ENCODE measurements around the gene KLK4. TPM values are rescaled to one million over a fixed set of nuclear protein-coding genes. Genes with fewer than 3 reads are reported as not detected.
A peak's percentile ranks its signal among the peaks of the same experiment; 100 is the strongest.

The KLK4 gene
- total RNA-seq, 2 experiments from 2014 or later = not detected

DNA sequence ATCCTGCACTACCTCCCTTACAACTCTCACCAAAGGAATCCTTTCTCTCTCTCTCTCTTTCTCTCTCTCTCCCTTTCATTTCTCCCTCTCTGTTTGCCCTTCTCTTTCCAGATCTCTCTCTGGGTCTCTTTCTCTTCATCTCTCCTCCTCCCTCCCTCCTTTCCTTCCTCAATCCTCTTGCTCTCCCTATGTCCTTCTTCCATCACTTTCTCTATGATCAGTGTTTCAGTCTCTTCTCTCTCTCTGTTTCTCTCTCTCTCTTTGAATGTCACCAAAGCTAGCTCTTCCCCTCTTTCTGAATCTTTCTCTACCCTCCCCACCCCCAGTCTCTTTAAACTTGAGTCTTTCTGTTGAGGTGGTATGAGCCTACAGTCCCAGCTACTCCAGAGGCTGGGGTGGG is 19.8 kb upstream of the KLK4 start:
- Mint-ChIP-seq H3K36me3 (no peaks in the 10 kb centered on the region), H3K27ac (no peak overlapping the region), H3K9me3 (ENCODE audit: low read depth) (no peaks in the 10 kb centered on the region), H3K4me1 (peaks cover 2% of the 10 kb centered on the region), H3K27me3 (peaks cover 19% of the 10 kb centered on the region), H3K4me3 (no peak overlapping the region)
- CTCF ChIA-PET = no interaction called here
- no peak for DNase-seq
- ATAC-seq = no peak

DNA sequence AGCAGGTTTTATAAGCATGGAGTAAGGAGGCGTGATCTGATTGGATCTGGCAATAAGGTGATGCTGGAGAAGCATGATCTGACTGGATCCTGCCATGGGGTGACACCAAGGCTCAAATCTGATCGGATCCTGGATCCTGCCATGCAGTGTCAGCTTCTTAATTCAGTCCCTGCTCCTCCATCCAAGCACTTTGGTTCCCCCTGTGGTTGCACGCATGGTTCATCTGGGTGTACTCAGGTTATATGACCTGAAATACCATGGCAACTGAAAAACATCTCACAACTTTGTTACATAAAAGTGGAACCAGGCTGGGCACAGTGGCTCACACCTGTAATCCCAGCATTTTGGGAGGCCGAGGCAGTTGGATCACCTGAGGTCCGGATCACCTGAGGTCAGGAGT is 17.6 kb upstream of the KLK4 start:
- ATAC-seq (no peak), DNase-seq (no peak)
- Mint-ChIP-seq H3K36me3 (no peaks in the 10 kb centered on the region), H3K27ac (no peak overlapping the region), H3K27me3 (peaks cover 30% of the 10 kb centered on the region), H3K9me3 (ENCODE audit: low read depth) (no peaks in the 10 kb centered on the region), H3K4me3 (no peak overlapping the region), H3K4me1 (peaks cover 2% of the 10 kb centered on the region)
- CTCF ChIA-PET = no interaction called here

DNA sequence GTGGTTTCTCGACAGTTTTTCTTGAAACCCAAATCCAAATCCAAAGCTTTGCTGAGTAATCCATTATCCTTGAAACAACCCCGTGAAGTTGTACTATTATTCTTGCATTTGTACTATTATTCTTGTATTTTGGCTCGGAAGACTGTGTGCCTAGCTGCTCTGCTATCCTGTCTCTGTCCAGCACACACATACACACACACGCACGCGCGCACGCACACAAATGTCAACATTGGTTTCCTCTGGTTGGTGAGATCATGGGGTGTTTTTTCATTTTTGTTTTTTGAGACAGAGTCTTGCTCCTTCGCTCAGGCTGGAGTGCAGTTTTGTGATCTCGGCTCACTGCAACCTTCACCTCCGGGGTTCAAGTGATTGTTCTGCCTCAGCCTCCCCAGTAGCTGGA is 14.9 kb upstream of the KLK4 start:
- CTCF ChIA-PET = interaction anchor here (1.1 to 1.8 kb wide), 2 partner anchors 8 to 91 kb away, joined by 4 to 7 read pairs; no protein-coding TSS in a partner anchor
- H3K27ac Mint-ChIP-seq = no peak overlapping the region
- peaks cover 33% of the 10 kb centered on the region for H3K27me3 Mint-ChIP-seq
- H3K4me3 Mint-ChIP-seq = no peak overlapping the region
- peaks cover 14% of the 10 kb centered on the region for H3K4me1 Mint-ChIP-seq
- H3K9me3 Mint-ChIP-seq (ENCODE audit: low read depth) = no peaks in the 10 kb centered on the region
- ATAC-seq (no peak), DNase-seq (no peak)
- H3K36me3 Mint-ChIP-seq = no peaks in the 10 kb centered on the region

DNA sequence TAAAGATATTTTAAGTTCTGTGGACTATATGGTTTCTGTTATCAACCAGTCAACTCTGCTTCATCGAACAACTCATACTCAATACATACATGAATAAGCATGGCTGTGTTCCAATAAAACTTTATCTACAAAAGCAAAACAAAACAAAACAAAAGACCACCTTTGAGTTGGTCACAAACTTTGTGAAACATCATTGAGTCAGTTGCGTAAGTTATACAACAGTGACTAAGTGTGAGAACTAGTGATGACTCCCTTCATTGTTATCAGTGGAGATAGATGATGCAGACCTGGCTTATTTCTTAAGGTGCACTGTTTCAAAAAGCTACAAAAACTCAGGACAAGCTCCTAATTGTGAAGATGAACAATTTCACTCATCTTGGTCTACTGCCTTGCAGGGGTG is 14.5 kb upstream of the KLK4 start:
- H3K4me3 Mint-ChIP-seq = no peak overlapping the region
- DNase-seq = no peak
- no peaks in the 10 kb centered on the region for H3K36me3 Mint-ChIP-seq
- H3K27ac Mint-ChIP-seq = no peak overlapping the region
- CTCF ChIA-PET = interaction anchor here (1.1 to 1.8 kb wide), 2 partner anchors 9 to 91 kb away, joined by 4 to 7 read pairs; no protein-coding TSS in a partner anchor
- peaks cover 30% of the 10 kb centered on the region for H3K27me3 Mint-ChIP-seq
- ATAC-seq = no peak
- peaks cover 14% of the 10 kb centered on the region for H3K4me1 Mint-ChIP-seq
- H3K9me3 Mint-ChIP-seq (ENCODE audit: low read depth) = no peaks in the 10 kb centered on the region

DNA sequence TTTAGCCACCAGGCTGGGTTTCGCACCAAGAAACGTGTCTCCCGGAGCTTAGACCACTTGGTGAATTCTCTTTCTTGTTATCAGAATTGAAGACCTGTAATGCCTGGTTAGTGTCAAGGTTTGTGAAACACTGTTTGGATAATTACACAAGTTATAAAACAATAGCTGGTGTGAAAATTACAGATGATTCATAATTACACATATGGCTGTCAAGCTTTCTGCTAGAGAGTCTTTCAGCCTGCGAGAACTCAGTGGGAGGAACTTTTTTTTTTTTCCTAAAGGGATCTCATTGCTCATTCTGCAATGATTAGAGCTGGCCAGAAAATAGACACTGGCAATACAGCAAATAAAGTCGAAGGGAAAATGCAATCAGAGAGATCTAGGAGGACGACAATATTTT is 13.4 kb upstream of the KLK4 start:
- no peak overlapping the region for H3K4me3 Mint-ChIP-seq
- DNase-seq (no peak), ATAC-seq (no peak)
- H3K27me3 Mint-ChIP-seq = peaks cover 31% of the 10 kb centered on the region
- H3K27ac Mint-ChIP-seq = no peak overlapping the region
- no peaks in the 10 kb centered on the region for H3K9me3 Mint-ChIP-seq (ENCODE audit: low read depth)
- H3K4me1 Mint-ChIP-seq = peaks cover 12% of the 10 kb centered on the region
- CTCF ChIA-PET = interaction anchor here (1.1 kb wide), 1 partner anchor 368 kb away, joined by 3 read pairs; no protein-coding TSS in a partner anchor
- no peaks in the 10 kb centered on the region for H3K36me3 Mint-ChIP-seq

DNA sequence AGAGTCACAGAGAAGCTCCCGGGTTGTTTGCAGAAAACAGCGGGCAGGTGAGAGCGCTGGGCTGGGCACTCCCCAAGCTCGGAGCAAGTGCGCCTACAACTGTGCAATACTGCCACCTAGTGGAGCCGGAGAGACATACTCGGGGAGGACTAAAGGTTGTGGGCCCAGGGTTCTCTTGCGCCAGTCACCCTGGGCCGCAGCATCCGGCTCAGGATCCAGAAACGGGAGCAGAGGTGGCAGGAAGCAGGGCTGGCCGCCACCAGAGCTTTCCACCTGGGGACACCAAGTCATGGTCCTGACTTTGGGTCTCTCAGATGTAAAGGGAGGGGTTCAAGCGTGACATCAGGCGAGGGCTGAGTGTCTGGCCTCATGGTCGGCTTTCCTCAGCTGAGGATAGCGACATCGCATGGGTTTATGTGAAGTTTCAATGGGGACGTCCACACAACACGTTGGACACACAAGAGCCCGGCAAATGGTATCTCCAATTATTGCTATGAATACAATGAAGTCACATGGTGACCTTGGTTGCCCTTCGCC is 11.2 kb upstream of the KLK4 start:
- Mint-ChIP-seq H3K9me3 (ENCODE audit: low read depth) (no peaks in the 10 kb centered on the region), H3K36me3 (no peaks in the 10 kb centered on the region), H3K4me1 (peaks cover 12% of the 10 kb centered on the region), H3K27me3 (peaks cover 33% of the 10 kb centered on the region), H3K27ac (no peak overlapping the region), H3K4me3 (no peak overlapping the region)
- peak; percentile 100 for ATAC-seq
- DNase-seq = peak; percentile 86
- CTCF ChIA-PET = interaction anchor here (0.6 to 2.6 kb wide), 44 partner anchors 10 to 786 kb away, joined by 3 to 23 read pairs (median 4); no protein-coding TSS in a partner anchor

DNA sequence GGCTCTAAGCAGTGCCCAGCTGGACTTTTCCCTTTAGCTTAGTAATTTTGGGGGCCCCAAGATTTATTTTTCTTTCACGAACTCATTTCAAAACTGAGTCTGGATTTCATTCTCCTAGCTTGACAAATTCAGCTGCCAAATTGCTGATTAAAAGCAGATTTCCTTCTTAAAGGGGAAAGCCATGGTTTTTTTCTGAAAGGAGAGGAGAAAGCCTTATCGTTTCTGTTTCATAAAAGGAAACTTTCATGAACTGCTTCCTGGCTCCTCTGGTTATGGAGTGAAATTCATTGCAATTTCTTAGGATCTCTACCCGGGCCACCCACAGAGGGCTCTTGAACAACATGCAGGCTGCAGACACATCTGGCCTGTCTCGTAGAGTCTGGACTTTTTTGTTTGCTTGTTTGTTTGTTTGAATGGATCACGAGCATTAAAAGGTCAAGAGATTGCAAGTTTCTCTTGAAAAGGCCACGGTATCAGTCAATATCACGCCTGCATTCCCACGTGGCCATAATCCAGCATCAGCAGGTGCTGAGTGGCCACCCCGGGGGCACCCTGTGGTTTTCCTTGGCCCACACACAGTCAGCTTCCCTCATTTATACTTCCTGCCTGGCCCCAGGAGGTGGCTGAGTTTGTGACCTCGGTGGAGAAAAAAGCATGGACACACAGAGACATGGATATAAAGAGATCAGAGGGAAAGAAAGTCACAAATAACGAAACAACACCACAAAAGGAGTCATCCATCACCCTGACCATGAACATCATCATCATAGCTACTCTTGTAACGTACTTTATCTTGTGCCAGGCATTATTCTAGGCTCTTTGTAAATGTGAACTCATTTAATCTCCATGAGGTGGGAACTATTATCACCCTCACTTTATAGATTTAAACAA is 10.5 kb upstream of the KLK4 start:
- H3K4me1 Mint-ChIP-seq = peaks cover 12% of the 10 kb centered on the region
- no peak overlapping the region for H3K4me3 Mint-ChIP-seq
- no peaks in the 10 kb centered on the region for H3K9me3 Mint-ChIP-seq (ENCODE audit: low read depth)
- CTCF ChIA-PET = interaction anchor here (0.6 to 2.6 kb wide), 44 partner anchors 9 to 786 kb away, joined by 3 to 23 read pairs (median 3); no protein-coding TSS in a partner anchor
- no peak overlapping the region for H3K27ac Mint-ChIP-seq
- peak; percentile 35 for ATAC-seq
- peaks cover 38% of the 10 kb centered on the region for H3K27me3 Mint-ChIP-seq
- H3K36me3 Mint-ChIP-seq = no peaks in the 10 kb centered on the region
- DNase-seq = no peak

DNA sequence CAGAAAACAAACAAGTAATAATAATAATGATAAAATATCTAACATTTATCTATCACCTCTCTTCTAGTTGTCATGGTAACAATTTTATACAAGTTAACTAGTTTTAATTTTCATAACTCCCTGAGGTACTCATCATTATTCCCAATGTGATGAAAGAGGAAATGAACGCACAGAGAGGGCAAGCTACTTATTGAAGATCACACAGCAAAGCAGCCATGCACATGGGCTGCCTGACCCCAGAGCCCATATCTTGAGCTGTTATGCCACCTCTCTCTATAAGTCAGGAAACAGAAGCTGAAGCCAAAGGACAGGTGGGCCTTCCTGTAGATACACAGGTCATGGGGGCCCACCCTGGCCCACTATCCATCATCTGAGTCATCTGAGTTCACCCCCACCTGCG is 4.9 kb upstream of the KLK4 start:
- Mint-ChIP-seq H3K36me3 (no peaks in the 10 kb centered on the region), H3K27me3 (peaks cover 15% of the 10 kb centered on the region), H3K27ac (no peak overlapping the region), H3K4me3 (no peak overlapping the region), H3K9me3 (ENCODE audit: low read depth) (no peaks in the 10 kb centered on the region), H3K4me1 (peaks cover 1% of the 10 kb centered on the region)
- ATAC-seq = no peak
- CTCF ChIA-PET = no interaction called here
- no peak for DNase-seq

DNA sequence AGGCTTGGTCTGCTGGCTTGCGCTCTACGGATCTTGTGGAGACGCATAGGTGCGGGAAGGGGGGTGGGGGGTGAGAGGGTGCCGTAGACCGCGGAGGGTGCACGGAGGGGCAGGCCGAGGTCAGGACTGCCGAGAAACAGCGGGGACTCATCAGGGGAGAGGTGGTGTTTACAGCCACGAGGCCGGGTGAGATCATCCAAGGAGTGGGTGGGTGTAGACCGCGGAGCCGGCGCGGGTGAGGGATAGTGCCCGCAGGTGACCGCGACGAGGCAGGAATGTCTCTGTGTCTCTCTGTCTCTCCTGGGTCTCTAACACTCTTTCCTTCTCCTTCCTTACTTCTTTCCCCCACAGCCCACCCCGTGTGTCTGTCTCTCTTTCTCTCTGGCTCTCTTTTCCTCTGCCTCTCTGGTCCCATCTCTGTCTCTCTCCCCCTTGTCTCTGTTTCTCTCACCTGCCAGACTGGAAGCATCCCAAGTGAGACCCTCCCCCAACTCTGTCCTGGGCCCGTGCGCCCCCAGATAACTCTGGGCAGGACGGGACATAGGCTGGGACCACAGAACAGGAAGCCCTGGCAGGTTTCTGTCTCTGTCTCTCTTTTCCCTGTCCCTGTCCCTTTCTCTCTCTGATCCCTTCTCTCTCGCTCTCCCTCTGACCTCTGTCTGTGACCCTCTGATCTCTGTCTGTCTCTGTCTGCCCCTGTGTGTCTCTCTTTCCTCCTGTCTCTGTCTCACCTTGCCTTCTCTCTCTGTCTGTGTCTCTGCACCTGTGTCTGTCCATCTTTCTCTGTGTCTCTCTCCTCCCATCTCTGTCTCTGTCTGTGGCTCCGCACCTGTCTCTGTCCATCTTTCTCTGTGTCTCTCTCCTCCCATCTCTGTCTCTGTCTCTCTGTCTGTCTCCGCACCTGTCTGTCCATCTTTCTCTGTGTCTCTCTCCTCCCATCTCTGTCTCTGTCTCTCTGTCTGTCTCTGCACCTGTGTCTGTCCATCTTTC is 1.8 kb upstream of the KLK4 start:
- DNase-seq = no peak
- H3K27ac Mint-ChIP-seq = no peak overlapping the region
- ATAC-seq = peak; percentile 28
- peaks cover 33% of the 10 kb centered on the region for H3K27me3 Mint-ChIP-seq
- H3K9me3 Mint-ChIP-seq (ENCODE audit: low read depth) = no peaks in the 10 kb centered on the region
- H3K36me3 Mint-ChIP-seq = no peaks in the 10 kb centered on the region
- CTCF ChIA-PET = interaction anchor here (0.6 to 0.7 kb wide), 2 partner anchors 9 to 13 kb away, joined by 3 read pairs; no protein-coding TSS in a partner anchor
- peaks cover 1% of the 10 kb centered on the region for H3K4me1 Mint-ChIP-seq
- no peak overlapping the region for H3K4me3 Mint-ChIP-seq

DNA sequence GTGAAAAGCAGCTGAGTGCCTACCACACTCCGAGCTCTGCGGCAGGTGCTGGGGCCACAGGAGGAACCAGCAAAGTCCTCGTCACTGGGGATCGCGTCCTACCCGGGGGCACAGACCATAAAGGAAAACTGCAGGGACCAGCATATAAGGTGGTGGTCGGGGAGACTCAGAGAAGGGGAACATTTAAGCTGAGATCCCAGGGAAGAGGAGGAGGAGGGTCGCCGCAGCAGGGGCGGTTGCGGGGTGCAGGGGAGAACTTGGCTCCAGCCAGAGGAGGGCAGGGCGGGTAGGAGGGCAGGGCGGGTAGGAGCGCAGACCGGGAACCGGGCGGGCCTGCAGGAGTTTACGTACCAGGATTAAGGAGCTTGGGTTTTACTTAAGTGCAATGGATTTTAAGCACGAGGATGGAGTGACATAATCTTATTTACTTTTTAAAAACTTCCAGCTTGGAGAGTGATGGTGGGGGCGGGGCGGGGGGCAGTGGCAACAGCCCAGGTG is 956 bp upstream of the KLK4 start:
- ATAC-seq = no peak
- Mint-ChIP-seq H3K9me3 (ENCODE audit: low read depth) (no peaks in the 10 kb centered on the region), H3K27ac (no peak overlapping the region), H3K27me3 (peaks cover 38% of the 10 kb centered on the region), H3K36me3 (no peaks in the 10 kb centered on the region), H3K4me1 (peaks cover 1% of the 10 kb centered on the region), H3K4me3 (no peak overlapping the region)
- CTCF ChIA-PET = interaction anchor here (0.6 to 0.7 kb wide), 2 partner anchors 10 to 12 kb away, joined by 3 read pairs; no protein-coding TSS in a partner anchor
- no peak for DNase-seq

DNA sequence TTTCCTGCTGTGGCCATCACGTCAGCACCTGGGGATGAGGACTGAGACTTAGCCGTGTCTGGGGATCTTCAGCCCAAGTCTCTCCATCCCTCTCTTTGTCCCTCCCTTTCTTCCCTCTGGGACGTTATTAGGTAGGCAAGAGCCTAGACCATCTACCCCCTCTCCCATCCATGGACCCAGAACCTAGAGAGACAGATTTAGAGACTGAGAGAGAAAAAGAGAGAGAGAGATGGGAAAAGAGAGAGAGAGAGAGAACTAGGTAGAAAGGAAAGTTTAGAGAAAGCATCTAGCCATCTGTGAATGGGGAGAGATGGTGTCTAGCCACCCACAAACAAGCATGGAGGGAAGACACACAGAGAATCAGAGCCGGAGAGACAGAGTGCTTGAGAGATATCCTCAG is 473 bp downstream of the KLK4 start:
- H3K27ac Mint-ChIP-seq = no peak overlapping the region
- H3K9me3 Mint-ChIP-seq (ENCODE audit: low read depth) = no peaks in the 10 kb centered on the region
- peaks cover 1% of the 10 kb centered on the region for H3K4me1 Mint-ChIP-seq
- peaks cover 38% of the 10 kb centered on the region for H3K27me3 Mint-ChIP-seq
- no peaks in the 10 kb centered on the region for H3K36me3 Mint-ChIP-seq
- DNase-seq = no peak
- no peak overlapping the region for H3K4me3 Mint-ChIP-seq
- no peak for ATAC-seq
- CTCF ChIA-PET = no interaction called here

DNA sequence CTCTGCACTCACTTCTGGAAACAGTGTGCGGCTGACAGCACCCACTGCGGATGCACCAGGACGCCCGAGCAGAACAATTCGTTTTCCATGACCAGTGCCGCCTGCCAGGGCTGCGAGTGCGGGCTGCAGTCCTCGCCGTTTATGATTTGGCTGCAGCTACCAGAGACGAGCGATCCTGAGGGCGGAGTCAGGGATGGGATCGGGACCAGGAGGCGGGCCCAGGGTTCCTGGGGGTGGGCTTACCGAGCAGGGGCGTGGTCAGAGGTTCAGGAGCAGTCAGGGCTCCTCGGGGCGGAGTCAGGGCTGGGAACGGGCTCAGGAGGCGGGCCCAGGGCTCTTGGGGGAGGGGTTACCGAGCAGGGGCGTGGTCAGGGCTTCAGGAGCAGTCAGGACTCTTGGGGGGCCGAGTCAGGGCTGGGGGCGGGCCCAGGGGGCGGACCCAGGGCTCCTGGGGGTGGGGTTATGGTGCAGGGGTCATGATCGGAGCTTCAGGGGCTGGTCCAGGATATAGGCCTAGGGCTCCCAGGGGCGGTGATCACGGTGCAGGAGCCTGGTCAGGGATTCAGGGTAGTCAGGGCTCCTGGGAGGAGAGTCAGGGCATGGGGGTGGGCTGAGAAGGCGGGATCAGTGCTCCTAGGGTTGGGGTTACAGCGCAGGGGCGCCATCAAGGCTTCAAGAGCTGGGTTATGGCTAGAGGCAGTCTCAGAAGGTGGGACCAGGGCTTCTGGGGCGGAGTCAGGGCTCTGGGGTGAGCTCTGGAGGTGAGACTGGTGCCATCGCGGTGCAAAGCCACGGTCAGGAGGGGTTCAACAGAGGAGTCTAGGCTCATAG is 1.7 kb downstream of the KLK4 start:
- CTCF ChIA-PET = interaction anchor here (3.4 kb wide), 1 partner anchor 12 kb away, joined by 23 read pairs; no protein-coding TSS in a partner anchor
- Mint-ChIP-seq H3K36me3 (no peaks in the 10 kb centered on the region), H3K4me1 (peaks cover 1% of the 10 kb centered on the region), H3K9me3 (ENCODE audit: low read depth) (no peaks in the 10 kb centered on the region), H3K27ac (no peak overlapping the region), H3K27me3 (peaks cover 38% of the 10 kb centered on the region), H3K4me3 (no peak overlapping the region)
- DNase-seq (peak; percentile 51), ATAC-seq (peak; percentile 60)
